C4-2B (cell line): ENCODE results near the gene CLIP4.

Experiments
- CTCF ChIP-seq: fragments of 450-650 bp; conservative IDR thresholded peaks from 2 replicates; pipeline ENCODE4 v1.5.1; 2017; ENCODE audit warnings: mild to moderate bottlenecking
- ZFX ChIP-seq: fragments of 450-650 bp; IDR thresholded peaks from 2 replicates; pipeline ENCODE4 v1.6.1; 2017

GRCh38 chr2:29113891-29114321, 1.3 kb upstream of the CLIP4 start:
- TF ChIP-seq CTCF (no peak), ZFX (no peak)
